ENCODE results near the gene PJVK.
"Not testable (repeated sequence)": the region's sequence is repeated elsewhere in the genome, so short reads cannot be mapped to it uniquely, and the experiment has no call there.

The PJVK gene

DNA sequence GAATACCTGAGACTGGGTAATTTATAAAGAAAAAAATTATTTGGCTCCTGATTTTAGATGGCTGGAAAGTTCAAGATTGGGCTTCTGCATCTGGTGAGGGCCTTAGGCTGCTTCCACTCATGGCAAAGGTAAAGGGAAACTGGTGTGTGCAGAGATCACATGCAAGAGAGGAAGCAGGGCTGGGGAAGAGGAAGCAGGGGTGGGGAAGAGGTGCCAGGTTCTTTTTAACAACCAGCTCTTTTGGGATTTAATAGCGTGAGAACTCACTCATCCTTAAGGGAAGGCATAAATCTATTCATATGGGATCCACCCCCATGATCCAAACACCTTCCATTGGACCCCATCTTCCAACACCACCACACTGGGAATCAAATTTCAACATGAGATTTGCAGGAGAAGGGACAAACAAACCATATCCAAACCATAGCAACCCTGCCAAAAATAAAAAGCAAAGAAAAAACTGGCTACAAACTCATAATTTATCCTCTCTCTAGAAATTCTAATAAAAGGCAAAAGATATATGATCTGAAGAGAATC is 30.6 kb upstream of the PJVK start:
- DNase-seq (ENCODE audit: low read depth), result no peak
- TF ChIP-seq, protein P1, sequence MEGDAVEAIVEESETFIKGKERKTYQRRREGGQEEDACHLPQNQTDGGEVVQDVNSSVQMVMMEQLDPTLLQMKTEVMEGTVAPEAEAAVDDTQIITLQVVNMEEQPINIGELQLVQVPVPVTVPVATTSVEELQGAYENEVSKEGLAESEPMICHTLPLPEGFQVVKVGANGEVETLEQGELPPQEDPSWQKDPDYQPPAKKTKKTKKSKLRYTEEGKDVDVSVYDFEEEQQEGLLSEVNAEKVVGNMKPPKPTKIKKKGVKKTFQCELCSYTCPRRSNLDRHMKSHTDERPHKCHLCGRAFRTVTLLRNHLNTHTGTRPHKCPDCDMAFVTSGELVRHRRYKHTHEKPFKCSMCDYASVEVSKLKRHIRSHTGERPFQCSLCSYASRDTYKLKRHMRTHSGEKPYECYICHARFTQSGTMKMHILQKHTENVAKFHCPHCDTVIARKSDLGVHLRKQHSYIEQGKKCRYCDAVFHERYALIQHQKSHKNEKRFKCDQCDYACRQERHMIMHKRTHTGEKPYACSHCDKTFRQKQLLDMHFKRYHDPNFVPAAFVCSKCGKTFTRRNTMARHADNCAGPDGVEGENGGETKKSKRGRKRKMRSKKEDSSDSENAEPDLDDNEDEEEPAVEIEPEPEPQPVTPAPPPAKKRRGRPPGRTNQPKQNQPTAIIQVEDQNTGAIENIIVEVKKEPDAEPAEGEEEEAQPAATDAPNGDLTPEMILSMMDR (IDR thresholded peaks at IDR 0.05; ENCODE audit: insufficient read depth, low read depth, low read length, missing control alignments), result no peak

DNA sequence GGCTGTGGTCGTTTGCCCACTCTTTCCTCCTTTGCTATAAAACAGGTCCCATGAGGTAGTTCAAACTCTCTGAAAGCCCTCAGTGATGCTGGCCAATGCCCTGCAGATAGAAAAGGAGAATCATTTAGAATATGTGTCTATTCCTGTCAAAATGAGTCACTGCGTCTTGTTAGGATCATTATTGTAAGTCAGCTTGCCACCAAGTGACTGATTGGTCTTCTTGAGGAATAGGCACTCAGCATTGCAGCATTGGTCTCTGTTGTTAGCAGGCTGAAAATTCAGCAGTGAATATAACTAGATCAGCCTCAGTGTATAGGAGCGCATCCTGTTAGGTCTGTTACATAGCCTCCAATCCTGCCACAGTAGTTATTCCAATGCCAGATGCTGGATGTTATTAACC is 29.1 kb upstream of the PJVK start:
- peak; percentile 62 for DNase-seq (ENCODE audit: low read depth)
- TF ChIP-seq, protein P1 (IDR thresholded peaks at IDR 0.05; ENCODE audit: insufficient read depth, low read depth, low read length, missing control alignments), result no peak

More for the DNA sequence above, 30.6 kb upstream of the PJVK start:
- H3K4me3 ChIP-seq (ENCODE audit: low read length), result no peak overlapping the region

DNA sequence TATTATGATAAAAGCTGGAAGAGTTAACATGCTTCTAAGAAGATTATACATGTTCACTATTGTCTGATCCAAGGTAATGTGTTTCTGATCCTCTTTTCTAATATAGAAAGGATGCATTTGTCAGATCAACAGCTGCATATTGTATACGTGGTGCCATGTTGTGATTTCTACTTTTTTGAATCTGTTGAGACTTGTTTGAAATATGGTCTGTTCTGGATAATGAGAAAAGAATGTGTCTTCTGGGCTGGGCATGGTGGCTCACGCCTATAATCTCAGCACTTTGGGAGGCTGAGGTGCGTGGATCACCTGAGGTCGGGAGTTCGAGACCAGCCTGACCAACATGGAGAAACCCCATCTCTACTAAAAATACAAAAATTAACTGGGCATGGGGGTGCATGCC is 27.4 kb upstream of the PJVK start:
- H3K4me3 ChIP-seq (ENCODE audit: low read length), result not testable (repeated sequence)
- peak; percentile 61 for DNase-seq (ENCODE audit: low read depth)

More for the DNA sequence above, 29.1 kb upstream of the PJVK start:
- H3K4me3 ChIP-seq (ENCODE audit: low read length), result no peak overlapping the region

DNA sequence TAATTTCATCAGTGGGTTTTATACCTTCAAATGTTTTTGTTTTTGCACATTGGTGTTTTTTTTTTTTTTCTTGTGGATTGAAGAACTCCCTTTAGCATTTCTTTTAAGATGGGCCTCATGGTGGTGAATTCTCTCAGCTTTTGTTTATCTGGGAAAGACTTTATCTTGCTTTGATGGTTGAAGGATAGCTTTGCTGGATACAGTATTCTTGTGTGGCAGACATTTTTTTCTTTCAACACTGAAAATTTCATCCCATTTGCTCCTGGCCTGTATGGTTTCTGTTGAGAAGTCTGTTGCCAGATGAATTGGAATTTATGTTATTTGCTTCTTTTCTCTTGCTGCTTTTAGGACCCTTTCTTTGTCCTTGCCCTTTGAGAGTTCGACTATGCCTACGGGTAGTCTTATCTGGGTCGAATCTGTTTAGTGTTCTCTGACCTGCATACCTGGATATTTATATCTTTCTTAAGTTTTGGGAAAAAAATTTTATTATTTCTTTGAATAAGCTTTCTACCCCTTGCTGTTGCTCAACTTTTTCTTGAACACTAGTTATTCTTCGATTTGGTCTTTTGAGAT is 25.8 kb upstream of the PJVK start:
- DNase-seq (ENCODE audit: low read depth), result no peak
- H3K4me3 ChIP-seq (ENCODE audit: low read length), result no peak overlapping the region
- TF ChIP-seq, protein P1 (IDR thresholded peaks at IDR 0.05; ENCODE audit: insufficient read depth, low read depth, low read length, missing control alignments), result no peak

DNA sequence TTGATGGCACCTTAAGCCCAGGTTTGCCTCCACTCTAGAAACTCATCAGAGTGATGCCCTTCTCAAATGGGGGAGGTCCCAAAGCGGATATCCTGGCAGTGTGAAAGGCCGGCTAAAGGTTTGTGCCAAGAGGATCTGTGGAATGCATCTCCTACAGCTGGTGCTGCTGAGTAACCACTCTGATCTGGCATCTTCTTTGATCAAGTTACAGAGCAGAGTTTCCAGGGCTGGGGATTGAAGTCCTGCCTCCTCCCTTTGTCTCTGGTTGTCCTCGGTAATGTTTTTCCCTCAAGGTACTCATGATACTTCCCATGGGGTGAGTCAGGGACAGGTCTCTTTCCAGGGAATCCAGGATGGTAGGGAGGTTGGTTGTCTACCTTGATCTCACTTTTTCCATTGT is 24.8 kb upstream of the PJVK start:
- no peak overlapping the region for H3K4me3 ChIP-seq (ENCODE audit: low read length)
- TF ChIP-seq, protein P1 (IDR thresholded peaks at IDR 0.05; ENCODE audit: insufficient read depth, low read depth, low read length, missing control alignments), result no peak
- peak; percentile 63 for DNase-seq (ENCODE audit: low read depth)

DNA sequence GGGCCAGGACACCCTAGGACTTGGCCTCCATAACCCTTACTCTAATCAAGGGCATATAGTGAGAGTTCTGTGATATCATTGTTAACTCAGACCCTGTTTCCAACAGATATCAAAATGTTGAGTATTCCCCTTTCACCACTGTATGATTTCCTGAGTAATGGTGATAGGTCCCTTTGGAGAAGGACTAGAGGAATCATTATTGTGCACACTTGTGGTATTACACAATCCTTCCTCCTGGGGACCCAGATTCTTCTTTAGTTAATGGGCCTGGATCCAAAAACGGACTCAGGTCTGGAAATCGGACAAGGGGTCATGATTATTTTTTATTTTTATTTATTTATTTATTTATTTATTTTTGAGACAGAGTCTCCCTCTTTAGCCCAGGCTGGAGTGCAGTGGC is 23.7 kb upstream of the PJVK start:
- DNase-seq (ENCODE audit: low read depth), result no peak
- H3K4me3 ChIP-seq (ENCODE audit: low read length), result no peak overlapping the region
- TF ChIP-seq, protein P1 (IDR thresholded peaks at IDR 0.05; ENCODE audit: insufficient read depth, low read depth, low read length, missing control alignments), result no peak

DNA sequence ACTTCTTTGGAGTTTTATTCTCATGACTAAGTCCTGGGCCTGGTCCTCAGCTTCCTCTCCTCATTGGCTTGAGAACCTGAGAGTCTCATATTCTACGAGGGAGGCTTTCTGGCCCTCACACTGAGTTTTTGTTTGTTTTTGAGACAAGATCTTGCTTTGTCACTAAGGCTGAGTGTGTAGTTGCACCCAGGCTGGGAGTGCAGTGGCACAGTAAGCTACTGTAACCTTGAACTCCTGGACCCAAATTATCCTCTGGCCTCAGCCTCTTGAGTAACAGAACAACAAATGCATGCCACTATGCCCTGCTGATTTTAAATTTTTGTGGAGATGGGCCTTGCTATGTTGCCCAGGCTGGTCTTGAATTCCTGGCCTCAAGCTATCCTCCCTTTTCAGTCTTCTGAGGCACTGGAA is 22.8 kb upstream of the PJVK start:
- TF ChIP-seq, protein P1 (IDR thresholded peaks at IDR 0.05; ENCODE audit: insufficient read depth, low read depth, low read length, missing control alignments), result no peak
- DNase-seq (ENCODE audit: low read depth), result no peak
- H3K4me3 ChIP-seq (ENCODE audit: low read length), result no peak overlapping the region
